DOHH2 (cell line): ENCODE data around the gene SMIM44.

Experiments
- EZH2phosphoT487 ChIP-seq: fragments of 200-600 bp; sonication (generic); IDR thresholded peaks from 2 replicates; pipeline ENCODE4 v1.6.1; 2017; ENCODE audit warnings: borderline replicate concordance, mild to moderate bottlenecking, antibody characterized with exemption, low read length, moderate library complexity, mixed read lengths
- TF ChIP-seq, protein P1 (sequence below): fragments of 200-600 bp; sonication (generic); IDR thresholded peaks from one replicate; pipeline ENCODE4 v1.5.1; 2014; ENCODE audit warnings: antibody characterized with exemption, mild to moderate bottlenecking, low read depth, low read length; ENCODE audit not compliant: poor library complexity, severe bottlenecking

DNA sequence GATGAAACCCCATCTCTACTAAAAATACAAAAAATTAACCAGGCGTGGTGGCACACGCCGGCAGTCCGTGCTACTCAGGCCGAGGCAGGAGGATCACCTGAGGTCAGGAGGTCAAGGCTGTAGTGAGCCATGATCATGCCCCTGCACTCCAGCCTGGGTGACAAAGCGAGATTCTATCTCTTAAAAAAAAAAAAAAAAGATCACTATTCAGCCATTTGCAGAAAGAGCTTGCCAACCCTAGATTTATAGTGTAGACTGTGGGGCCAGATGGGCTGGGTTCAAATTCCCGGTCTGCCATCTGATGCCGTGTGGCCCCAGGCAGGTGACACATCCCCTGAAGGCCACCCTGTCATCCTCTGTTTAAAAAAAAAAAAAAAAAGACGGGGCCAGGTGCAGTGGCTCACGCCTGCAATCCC, 31.8 kb downstream of the SMIM44 start:
- no peak for TF ChIP-seq EZH2phosphoT487
- TF ChIP-seq, protein P1, sequence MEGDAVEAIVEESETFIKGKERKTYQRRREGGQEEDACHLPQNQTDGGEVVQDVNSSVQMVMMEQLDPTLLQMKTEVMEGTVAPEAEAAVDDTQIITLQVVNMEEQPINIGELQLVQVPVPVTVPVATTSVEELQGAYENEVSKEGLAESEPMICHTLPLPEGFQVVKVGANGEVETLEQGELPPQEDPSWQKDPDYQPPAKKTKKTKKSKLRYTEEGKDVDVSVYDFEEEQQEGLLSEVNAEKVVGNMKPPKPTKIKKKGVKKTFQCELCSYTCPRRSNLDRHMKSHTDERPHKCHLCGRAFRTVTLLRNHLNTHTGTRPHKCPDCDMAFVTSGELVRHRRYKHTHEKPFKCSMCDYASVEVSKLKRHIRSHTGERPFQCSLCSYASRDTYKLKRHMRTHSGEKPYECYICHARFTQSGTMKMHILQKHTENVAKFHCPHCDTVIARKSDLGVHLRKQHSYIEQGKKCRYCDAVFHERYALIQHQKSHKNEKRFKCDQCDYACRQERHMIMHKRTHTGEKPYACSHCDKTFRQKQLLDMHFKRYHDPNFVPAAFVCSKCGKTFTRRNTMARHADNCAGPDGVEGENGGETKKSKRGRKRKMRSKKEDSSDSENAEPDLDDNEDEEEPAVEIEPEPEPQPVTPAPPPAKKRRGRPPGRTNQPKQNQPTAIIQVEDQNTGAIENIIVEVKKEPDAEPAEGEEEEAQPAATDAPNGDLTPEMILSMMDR, result no peak
